Natural killer cell (primary cell): ENCODE measurements around the gene ARF3. TPM values are rescaled to one million over a fixed set of nuclear protein-coding genes. Genes with fewer than 3 reads are reported as not detected.

Experiments used
- ATAC-seq, 3 donors: fragments of 150-1000 bp in 2 of 3; fragments of 200-7000 bp in 1 of 3; cut with Tn5 transposase; 1 replicate in 1 of 3; 2 replicates in 2 of 3; pipeline ENCODE4 v1.10.0; 2021; ENCODE audit warnings: mild to moderate bottlenecking in 2 of 3, moderate library complexity in 2 of 3
- DNase-seq, 2 donors: peaks; one replicate each; pipeline versions ENCODE4 v3.0.0 to v3.0.0-alpha.2; 2013 to 2021; ENCODE audit warnings: mixed read lengths in 1 of 2
- H3K27ac ChIP-seq: one replicate; pipeline ENCODE4 v1.5.1; 2013; ENCODE audit warnings: mild to moderate bottlenecking, low read length
- H3K27me3 ChIP-seq: one replicate; pipeline ENCODE4 v1.6.1; 2013; ENCODE audit warnings: low read length; ENCODE audit not compliant: control insufficient read depth, insufficient read depth
- H3K36me3 ChIP-seq: one replicate; pipeline ENCODE4 v1.6.1; 2013; ENCODE audit warnings: low read length; ENCODE audit not compliant: control insufficient read depth, insufficient read depth
- H3K4me1 ChIP-seq: one replicate; pipeline ENCODE4 v1.6.1; 2013; ENCODE audit warnings: low read length; ENCODE audit not compliant: control insufficient read depth, insufficient read depth
- H3K4me3 ChIP-seq: one replicate; pipeline ENCODE4 v1.5.1; 2013; ENCODE audit warnings: low read length
- H3K9me3 ChIP-seq: one replicate; pipeline ENCODE4 v1.6.1; 2013; ENCODE audit warnings: low read length; ENCODE audit not compliant: control insufficient read depth, insufficient read depth
- H3K27ac Mint-ChIP-seq, 2 donors: one replicate each; pipeline ENCODE4 v1.8.0; 2022; ENCODE audit warnings: mild to moderate bottlenecking in 2 of 2, mixed read lengths in 2 of 2, moderate library complexity in 1 of 2
- H3K27me3 Mint-ChIP-seq, 2 donors: one replicate each; pipeline ENCODE4 v1.8.0; 2022; ENCODE audit warnings: low read depth in 2 of 2, mixed read lengths in 2 of 2
- H3K36me3 Mint-ChIP-seq: one replicate; pipeline ENCODE4 v1.8.0; 2022; ENCODE audit warnings: mixed read lengths
- H3K4me1 Mint-ChIP-seq, 2 donors: one replicate each; pipeline ENCODE4 v1.8.0; 2022; ENCODE audit warnings: mixed read lengths in 2 of 2
- H3K4me3 Mint-ChIP-seq: one replicate; pipeline ENCODE4 v1.8.0; 2022; ENCODE audit warnings: mild to moderate bottlenecking, moderate library complexity, mixed read lengths
- H3K9me3 Mint-ChIP-seq, 2 donors: one replicate each; pipeline ENCODE4 v1.8.0; 2022; ENCODE audit warnings: mixed read lengths in 2 of 2
- WGBS: methylation state at CpG from one replicate; pipeline ENCODE4 v1.1.7; 2013; ENCODE audit warnings: missing lambda C conversion rate; ENCODE audit not compliant: insufficient coverage; 5-methylcytosine and 5-hydroxymethylcytosine counted together
- intact Hi-C: fragments of 100-400 bp; cut with micrococcal nuclease; formaldehyde crosslinking; loops from one replicate; pipeline ENCODE4 v1.14.2; 2022
- total RNA-seq, 4 donors: library from RNA; stranded (reverse); fragments of 120-200 nt in 1 of 4; gene quantifications; one replicate each; pipeline versions ENCODE4 v1.2.3 to v1.2.4, GENCODE V29; 2013 to 2022
- TF ChIP-seq, protein P1 (sequence below): fragments of 200-600 bp; IDR thresholded peaks from one replicate; pipeline ENCODE4 v1.8.0; 2022; ENCODE audit warnings: antibody characterized with exemption

The ARF3 gene
- total RNA-seq, 3 donors from 2014 or later (not counting 1 experiment from before 2014, with no cell fraction given): 80.7 to 114 (median 88.4) TPM

DNA sequence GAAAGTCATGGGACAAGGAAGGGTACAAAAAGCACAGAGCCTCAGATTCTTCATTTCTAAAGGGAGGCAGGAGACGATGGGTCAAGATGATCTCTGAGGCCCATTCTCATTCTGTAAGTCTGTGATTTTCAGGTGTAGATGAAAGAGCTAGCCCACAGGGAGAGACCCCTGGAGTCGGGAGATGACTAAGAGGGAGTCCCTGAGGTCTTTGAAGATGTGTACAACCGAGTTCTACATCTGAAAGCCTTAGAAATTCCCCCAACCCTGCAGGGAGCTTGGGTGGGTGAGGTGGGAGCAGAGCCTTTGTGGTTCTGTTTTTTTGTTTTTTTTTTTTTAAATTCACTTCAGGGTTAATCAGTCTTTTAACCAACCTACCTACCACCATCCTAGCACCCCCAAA lies 11.2 kb upstream of the ARF3 start:
- 83% methylated on average over 3 of the region's 3 CpGs for WGBS
- Mint-ChIP-seq H3K27me3 (peaks cover 19 to 25% of the 10 kb centered on the region in 2 donors), H3K36me3 (no peaks in the 10 kb centered on the region), H3K4me3 (no peak overlapping the region), H3K4me1 (peaks cover 29 to 40% of the 10 kb centered on the region in 2 donors), H3K27ac (no peak overlapping the region), H3K9me3 (no peaks in the 10 kb centered on the region)
- TF ChIP-seq, protein P1, sequence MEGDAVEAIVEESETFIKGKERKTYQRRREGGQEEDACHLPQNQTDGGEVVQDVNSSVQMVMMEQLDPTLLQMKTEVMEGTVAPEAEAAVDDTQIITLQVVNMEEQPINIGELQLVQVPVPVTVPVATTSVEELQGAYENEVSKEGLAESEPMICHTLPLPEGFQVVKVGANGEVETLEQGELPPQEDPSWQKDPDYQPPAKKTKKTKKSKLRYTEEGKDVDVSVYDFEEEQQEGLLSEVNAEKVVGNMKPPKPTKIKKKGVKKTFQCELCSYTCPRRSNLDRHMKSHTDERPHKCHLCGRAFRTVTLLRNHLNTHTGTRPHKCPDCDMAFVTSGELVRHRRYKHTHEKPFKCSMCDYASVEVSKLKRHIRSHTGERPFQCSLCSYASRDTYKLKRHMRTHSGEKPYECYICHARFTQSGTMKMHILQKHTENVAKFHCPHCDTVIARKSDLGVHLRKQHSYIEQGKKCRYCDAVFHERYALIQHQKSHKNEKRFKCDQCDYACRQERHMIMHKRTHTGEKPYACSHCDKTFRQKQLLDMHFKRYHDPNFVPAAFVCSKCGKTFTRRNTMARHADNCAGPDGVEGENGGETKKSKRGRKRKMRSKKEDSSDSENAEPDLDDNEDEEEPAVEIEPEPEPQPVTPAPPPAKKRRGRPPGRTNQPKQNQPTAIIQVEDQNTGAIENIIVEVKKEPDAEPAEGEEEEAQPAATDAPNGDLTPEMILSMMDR: no peak
- DNase-seq: no peak
- Histone ChIP-seq H3K9me3 (no peaks in the 10 kb centered on the region), H3K36me3 (no peaks in the 10 kb centered on the region), H3K27ac (no peak overlapping the region), H3K4me1 (peaks cover 40% of the 10 kb centered on the region), H3K4me3 (no peak overlapping the region), H3K27me3 (peaks cover 38% of the 10 kb centered on the region)
- no peak for ATAC-seq
- intact Hi-C loops: no loop called here

DNA sequence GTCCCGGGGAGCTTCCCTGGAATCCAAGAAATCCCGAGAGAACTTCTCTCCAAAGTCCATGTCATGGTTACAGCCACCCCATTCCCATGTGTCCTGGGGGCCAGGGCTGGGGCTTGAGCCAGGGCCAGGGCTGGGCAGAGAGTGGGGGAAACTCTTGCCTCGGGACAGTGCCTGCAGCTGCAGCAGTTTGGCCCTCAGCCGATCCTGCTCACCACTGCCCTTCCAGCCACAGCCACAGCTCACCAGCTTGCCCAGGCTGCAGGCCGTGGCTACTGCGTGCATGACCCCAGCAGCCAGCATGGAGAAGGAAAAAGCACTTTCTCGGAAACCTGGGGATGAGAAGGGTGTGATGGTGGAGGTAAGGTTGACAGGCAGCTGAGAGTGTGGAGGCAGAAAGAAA lies 10.7 kb upstream of the ARF3 start:
- Mint-ChIP-seq H3K4me3 (no peak overlapping the region), H3K4me1 (peaks cover 29 to 35% of the 10 kb centered on the region in 2 donors), H3K36me3 (no peaks in the 10 kb centered on the region), H3K9me3 (no peaks in the 10 kb centered on the region), H3K27me3 (peaks cover 19 to 25% of the 10 kb centered on the region in 2 donors), H3K27ac (no peak overlapping the region)
- 94% methylated on average over 7 of the region's 7 CpGs for WGBS
- ATAC-seq (no peak), DNase-seq (no peak)
- Histone ChIP-seq H3K9me3 (no peaks in the 10 kb centered on the region), H3K27ac (no peak overlapping the region), H3K27me3 (peaks cover 33% of the 10 kb centered on the region), H3K4me3 (no peak overlapping the region), H3K36me3 (no peaks in the 10 kb centered on the region), H3K4me1 (peaks cover 40% of the 10 kb centered on the region)
- intact Hi-C loops: no loop called here
- TF ChIP-seq, protein P1: no peak

DNA sequence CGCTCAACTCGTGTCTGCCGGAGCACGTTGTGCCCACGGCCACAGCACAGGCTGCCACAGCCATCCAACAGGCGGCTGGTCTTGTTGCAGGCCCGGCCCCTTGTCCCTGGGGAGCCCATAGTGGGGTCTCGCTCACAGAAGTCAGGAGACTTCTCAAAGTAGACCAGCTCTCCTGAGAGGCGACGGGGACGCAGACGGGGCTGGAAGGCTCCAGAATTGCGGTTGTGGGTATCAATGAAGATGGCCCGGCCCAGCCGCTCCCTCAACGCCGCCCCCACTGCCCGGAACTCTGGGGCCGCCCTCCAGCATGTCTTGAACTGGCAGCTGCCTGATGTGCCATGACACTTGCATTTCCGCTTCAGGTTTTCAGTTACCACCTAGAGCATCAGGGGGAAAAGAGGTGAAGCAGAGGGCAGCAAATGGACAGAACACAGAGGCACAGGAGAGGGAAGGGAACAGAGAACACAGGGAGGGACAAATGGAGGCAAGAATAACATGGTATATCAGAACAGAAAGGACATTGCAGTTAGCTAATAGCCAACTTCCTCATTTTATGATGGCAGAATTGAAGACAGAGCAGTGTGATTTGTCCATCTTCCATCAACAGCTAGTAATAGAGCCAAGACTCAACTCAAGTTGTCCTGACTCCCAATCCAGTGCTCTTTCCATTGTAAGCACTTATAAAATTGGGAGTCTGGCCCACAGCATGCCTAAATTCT lies 9.0 kb upstream of the ARF3 start:
- H3K9me3 Mint-ChIP-seq: no peaks in the 10 kb centered on the region
- ATAC-seq (no peak), DNase-seq (no peak)
- WGBS: 83% methylated on average over 20 of the region's 20 CpGs
- peaks cover 11 to 17% of the 10 kb centered on the region in 2 donors for H3K27me3 Mint-ChIP-seq
- H3K27ac Mint-ChIP-seq: no peak overlapping the region
- H3K4me1 Mint-ChIP-seq: peaks cover 13 to 19% of the 10 kb centered on the region in 2 donors
- Histone ChIP-seq H3K4me1 (peaks cover 23% of the 10 kb centered on the region), H3K9me3 (no peaks in the 10 kb centered on the region), H3K27me3 (peaks cover 17% of the 10 kb centered on the region), H3K4me3 (no peak overlapping the region), H3K27ac (no peak overlapping the region), H3K36me3 (no peaks in the 10 kb centered on the region)
- H3K4me3 Mint-ChIP-seq: no peak overlapping the region
- intact Hi-C loops: no loop called here
- H3K36me3 Mint-ChIP-seq: no peaks in the 10 kb centered on the region
- TF ChIP-seq, protein P1: no peak
